GM12878 (cell line): ENCODE measurements around the gene RFFL. TPM values are rescaled to one million over a fixed set of nuclear protein-coding genes. Genes with fewer than 3 reads are reported as not detected.

Experiments
- BHLHE40 ChIP-seq, 2 experiments: fragments of 450-650 bp in 1 of 2; IDR thresholded peaks; 2 replicates each; pipeline ENCODE4 v1.6.1; 2011 to 2017; ENCODE audit warnings: low read depth in 2 of 2, borderline replicate concordance in 1 of 2, improper control_type of control experiment in 1 of 2, low read length in 1 of 2, mild to moderate bottlenecking in 1 of 2
- BMI1 ChIP-seq: fragments of 450-650 bp; IDR thresholded peaks from 2 replicates; pipeline ENCODE4 v1.6.1; 2016; ENCODE audit warnings: mild to moderate bottlenecking, moderate library complexity, borderline replicate concordance
- CBX5 ChIP-seq: sonication (generic); IDR thresholded peaks from 2 replicates; pipeline ENCODE4 v1.6.1; 2016; ENCODE audit warnings: low read depth, moderate library complexity, mild to moderate bottlenecking, inconsistent platforms
- CREB1 ChIP-seq: IDR thresholded peaks from 2 replicates; pipeline ENCODE4 v1.6.1; 2012; ENCODE audit warnings: low read depth, mild to moderate bottlenecking, inconsistent platforms
- EZH2 ChIP-seq: IDR thresholded peaks from 2 replicates; pipeline ENCODE4 v1.6.1; 2012; ENCODE audit warnings: low read depth, mild to moderate bottlenecking, control low read depth, inconsistent platforms, low read length, borderline replicate concordance; ENCODE audit not compliant: control insufficient read depth
- HDAC6 ChIP-seq: fragments of 200-600 bp; sonication (generic); IDR thresholded peaks from one replicate; pipeline ENCODE4 v1.8.0; 2017; ENCODE audit warnings: antibody characterized with exemption; ENCODE audit not compliant: unreplicated experiment
- IKZF1 ChIP-seq: fragments of 450-650 bp; conservative IDR thresholded peaks from 2 replicates; pipeline ENCODE4 v1.6.1; 2017; ENCODE audit warnings: antibody characterized with exemption, mild to moderate bottlenecking
- MTA2 ChIP-seq: fragments of 450-650 bp; IDR thresholded peaks from 2 replicates; pipeline ENCODE4 v1.6.1; 2016; ENCODE audit warnings: low read depth, mild to moderate bottlenecking, moderate library complexity
- POLR2AphosphoS2 ChIP-seq: IDR thresholded peaks from 2 replicates; pipeline ENCODE4 v1.6.1; 2011; ENCODE audit warnings: low read depth, mild to moderate bottlenecking, low read length, improper control_type of control experiment, moderate library complexity
- SIX5 ChIP-seq: IDR thresholded peaks from 2 replicates; pipeline ENCODE4 v1.6.1; 2011; ENCODE audit warnings: mild to moderate bottlenecking, low read depth, low read length, moderate library complexity; ENCODE audit not compliant: severe bottlenecking
- SMARCA5 ChIP-seq: fragments of 450-650 bp; IDR thresholded peaks from 2 replicates; pipeline ENCODE4 v1.6.1; 2017; ENCODE audit warnings: mild to moderate bottlenecking
- SREBF2 ChIP-seq: IDR thresholded peaks from 2 replicates; pipeline ENCODE4 v1.6.1; 2012; ENCODE audit warnings: mild to moderate bottlenecking, low read length
- SUPT20H ChIP-seq: IDR thresholded peaks from 2 replicates; pipeline ENCODE4 v1.6.1; 2011; ENCODE audit warnings: low read depth, mild to moderate bottlenecking, low read length, moderate library complexity, borderline replicate concordance; ENCODE audit not compliant: control insufficient read depth
- ZBED1 ChIP-seq: IDR thresholded peaks from 2 replicates; pipeline ENCODE4 v1.6.1; 2016; ENCODE audit warnings: borderline replicate concordance
- polyA plus RNA-seq, 11 experiments: library from polyadenylated mRNA; depleted of rRNA in 4 of 11; unstranded in 6 of 11; stranded (reverse) in 5 of 11; fragments of >200 nt; fragmentation: Nextera tagmentation in 4 of 11; fragmentation: Illumina TruSeq in 1 of 11; extraction: Ambion mirVana in 4 of 11; extraction: Trizol in 1 of 11; gene quantifications; 1 replicate in 1 of 11; 2 replicates in 10 of 11; pipeline versions ENCODE4 v1.2.1 to v1.2.3, GENCODE V29; 2011 to 2016; ENCODE audit warnings: inconsistent platforms in 2 of 11, missing spikeins in 2 of 11, low read depth in 1 of 11
- total RNA-seq, 4 experiments: library from RNA; depleted of rRNA in 3 of 4; stranded (reverse); fragments of >200 nt in 3 of 4; fragmentation: Illumina TruSeq in 1 of 4; extraction: Trizol in 1 of 4; gene quantifications; 2 replicates each; pipeline versions ENCODE4 v1.2.1 to v1.2.3, GENCODE V29; 2013 to 2021
- TF ChIP-seq, protein P1 (sequence below): fragments of 150-350 bp; IDR thresholded peaks from 2 replicates; pipeline ENCODE4 v1.6.1; 2016; ENCODE audit warnings: low read depth, low read length
- TF ChIP-seq, protein P2 (sequence below): fragments of 450-650 bp; formaldehyde crosslinking; IDR thresholded peaks from 2 replicates; pipeline ENCODE4 v1.4.0; 2022; ENCODE audit warnings: mild to moderate bottlenecking, moderate library complexity
- TF ChIP-seq, protein P3 (sequence below): IDR thresholded peaks from 2 replicates; pipeline ENCODE4 v1.6.1; 2012; ENCODE audit warnings: improper control_type of control experiment, low read depth, low read length; ENCODE audit not compliant: insufficient replicate concordance

RFFL gene
- total and polyA plus RNA-seq, 10 of the 15 experiments (the other 5 are each of a cell fraction or from before 2014, with no cell fraction given), result 4.7 to 56.1 (median 26.9) TPM

DNA sequence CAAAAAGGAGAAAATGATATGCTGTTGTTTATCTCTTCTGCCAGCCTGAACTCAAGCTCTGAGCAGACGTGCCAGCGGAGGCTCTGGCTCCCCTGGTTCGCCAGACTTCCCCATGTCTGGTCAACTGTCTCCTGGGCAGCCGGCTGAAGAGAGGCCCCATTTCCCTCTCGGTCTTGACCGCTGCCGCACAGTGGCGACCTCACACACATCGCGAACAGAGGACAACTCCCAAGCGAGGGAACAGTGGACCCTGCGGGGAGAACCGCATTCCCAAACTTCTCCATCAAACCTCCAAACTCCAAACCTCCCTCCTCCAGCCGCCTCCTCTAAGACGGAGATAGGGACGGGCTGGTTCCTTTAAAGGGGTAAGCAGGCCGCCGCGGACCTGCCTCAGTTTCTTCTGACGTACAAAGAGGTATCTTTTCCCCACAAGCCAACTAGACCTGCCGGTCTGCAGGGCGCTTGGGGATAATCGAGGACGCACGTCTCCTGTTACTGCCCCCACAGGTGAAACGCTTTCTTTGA, 24.9 kb upstream of the RFFL start (continued):
- TF ChIP-seq, protein P1, sequence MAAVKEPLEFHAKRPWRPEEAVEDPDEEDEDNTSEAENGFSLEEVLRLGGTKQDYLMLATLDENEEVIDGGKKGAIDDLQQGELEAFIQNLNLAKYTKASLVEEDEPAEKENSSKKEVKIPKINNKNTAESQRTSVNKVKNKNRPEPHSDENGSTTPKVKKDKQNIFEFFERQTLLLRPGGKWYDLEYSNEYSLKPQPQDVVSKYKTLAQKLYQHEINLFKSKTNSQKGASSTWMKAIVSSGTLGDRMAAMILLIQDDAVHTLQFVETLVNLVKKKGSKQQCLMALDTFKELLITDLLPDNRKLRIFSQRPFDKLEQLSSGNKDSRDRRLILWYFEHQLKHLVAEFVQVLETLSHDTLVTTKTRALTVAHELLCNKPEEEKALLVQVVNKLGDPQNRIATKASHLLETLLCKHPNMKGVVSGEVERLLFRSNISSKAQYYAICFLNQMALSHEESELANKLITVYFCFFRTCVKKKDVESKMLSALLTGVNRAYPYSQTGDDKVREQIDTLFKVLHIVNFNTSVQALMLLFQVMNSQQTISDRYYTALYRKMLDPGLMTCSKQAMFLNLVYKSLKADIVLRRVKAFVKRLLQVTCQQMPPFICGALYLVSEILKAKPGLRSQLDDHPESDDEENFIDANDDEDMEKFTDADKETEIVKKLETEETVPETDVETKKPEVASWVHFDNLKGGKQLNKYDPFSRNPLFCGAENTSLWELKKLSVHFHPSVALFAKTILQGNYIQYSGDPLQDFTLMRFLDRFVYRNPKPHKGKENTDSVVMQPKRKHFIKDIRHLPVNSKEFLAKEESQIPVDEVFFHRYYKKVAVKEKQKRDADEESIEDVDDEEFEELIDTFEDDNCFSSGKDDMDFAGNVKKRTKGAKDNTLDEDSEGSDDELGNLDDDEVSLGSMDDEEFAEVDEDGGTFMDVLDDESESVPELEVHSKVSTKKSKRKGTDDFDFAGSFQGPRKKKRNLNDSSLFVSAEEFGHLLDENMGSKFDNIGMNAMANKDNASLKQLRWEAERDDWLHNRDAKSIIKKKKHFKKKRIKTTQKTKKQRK, result no peak
- TF ChIP-seq SIX5, result no peak
- TF ChIP-seq BMI1, result no peak
- peak; percentile 86 for TF ChIP-seq IKZF1
- no peak; the same call in none of the 2 replicates for TF ChIP-seq POLR2AphosphoS2
- no peak for TF ChIP-seq SUPT20H
- no peak for TF ChIP-seq HDAC6
- 0 out of 4 replicates have a peak, but pooled peaks of 1 of the 2 experiments have one; percentile 31 for TF ChIP-seq BHLHE40 (IDR thresholded peaks at IDR 0.05; ENCODE audit: borderline replicate concordance in 1 of 2, low read depth in 2 of 2, low read length in 1 of 2)
- no peak for TF ChIP-seq EZH2
- TF ChIP-seq SREBF2, result no peak
- no peak; the same call in 1 of the 2 replicates for TF ChIP-seq ZBED1
- TF ChIP-seq, protein P2, sequence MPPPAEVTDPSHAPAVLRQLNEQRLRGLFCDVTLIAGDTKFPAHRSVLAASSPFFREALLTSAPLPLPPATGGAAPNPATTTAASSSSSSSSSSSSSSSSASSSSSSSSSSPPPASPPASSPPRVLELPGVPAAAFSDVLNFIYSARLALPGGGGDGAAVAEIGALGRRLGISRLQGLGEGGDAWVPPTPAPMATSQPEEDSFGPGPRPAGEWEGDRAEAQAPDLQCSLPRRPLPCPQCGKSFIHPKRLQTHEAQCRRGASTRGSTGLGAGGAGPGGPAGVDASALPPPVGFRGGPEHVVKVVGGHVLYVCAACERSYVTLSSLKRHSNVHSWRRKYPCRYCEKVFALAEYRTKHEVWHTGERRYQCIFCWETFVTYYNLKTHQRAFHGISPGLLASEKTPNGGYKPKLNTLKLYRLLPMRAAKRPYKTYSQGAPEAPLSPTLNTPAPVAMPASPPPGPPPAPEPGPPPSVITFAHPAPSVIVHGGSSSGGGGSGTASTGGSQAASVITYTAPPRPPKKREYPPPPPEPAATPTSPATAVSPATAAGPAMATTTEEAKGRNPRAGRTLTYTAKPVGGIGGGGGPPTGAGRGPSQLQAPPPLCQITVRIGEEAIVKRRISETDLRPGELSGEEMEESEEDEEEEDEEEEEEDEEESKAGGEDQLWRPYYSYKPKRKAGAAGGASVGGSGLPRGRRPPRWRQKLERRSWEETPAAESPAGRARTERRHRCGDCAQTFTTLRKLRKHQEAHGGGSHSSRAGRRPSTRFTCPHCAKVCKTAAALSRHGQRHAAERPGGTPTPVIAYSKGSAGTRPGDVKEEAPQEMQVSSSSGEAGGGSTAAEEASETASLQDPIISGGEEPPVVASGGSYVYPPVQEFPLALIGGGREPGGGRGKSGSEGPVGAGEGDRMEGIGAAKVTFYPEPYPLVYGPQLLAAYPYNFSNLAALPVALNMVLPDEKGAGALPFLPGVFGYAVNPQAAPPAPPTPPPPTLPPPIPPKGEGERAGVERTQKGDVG (CRISPR knock-in tag), result no peak
- TF ChIP-seq SMARCA5, result no peak
- TF ChIP-seq, protein P3, sequence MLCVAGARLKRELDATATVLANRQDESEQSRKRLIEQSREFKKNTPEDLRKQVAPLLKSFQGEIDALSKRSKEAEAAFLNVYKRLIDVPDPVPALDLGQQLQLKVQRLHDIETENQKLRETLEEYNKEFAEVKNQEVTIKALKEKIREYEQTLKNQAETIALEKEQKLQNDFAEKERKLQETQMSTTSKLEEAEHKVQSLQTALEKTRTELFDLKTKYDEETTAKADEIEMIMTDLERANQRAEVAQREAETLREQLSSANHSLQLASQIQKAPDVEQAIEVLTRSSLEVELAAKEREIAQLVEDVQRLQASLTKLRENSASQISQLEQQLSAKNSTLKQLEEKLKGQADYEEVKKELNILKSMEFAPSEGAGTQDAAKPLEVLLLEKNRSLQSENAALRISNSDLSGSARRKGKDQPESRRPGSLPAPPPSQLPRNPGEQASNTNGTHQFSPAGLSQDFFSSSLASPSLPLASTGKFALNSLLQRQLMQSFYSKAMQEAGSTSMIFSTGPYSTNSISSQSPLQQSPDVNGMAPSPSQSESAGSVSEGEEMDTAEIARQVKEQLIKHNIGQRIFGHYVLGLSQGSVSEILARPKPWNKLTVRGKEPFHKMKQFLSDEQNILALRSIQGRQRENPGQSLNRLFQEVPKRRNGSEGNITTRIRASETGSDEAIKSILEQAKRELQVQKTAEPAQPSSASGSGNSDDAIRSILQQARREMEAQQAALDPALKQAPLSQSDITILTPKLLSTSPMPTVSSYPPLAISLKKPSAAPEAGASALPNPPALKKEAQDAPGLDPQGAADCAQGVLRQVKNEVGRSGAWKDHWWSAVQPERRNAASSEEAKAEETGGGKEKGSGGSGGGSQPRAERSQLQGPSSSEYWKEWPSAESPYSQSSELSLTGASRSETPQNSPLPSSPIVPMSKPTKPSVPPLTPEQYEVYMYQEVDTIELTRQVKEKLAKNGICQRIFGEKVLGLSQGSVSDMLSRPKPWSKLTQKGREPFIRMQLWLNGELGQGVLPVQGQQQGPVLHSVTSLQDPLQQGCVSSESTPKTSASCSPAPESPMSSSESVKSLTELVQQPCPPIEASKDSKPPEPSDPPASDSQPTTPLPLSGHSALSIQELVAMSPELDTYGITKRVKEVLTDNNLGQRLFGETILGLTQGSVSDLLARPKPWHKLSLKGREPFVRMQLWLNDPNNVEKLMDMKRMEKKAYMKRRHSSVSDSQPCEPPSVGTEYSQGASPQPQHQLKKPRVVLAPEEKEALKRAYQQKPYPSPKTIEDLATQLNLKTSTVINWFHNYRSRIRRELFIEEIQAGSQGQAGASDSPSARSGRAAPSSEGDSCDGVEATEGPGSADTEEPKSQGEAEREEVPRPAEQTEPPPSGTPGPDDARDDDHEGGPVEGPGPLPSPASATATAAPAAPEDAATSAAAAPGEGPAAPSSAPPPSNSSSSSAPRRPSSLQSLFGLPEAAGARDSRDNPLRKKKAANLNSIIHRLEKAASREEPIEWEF, result no peak
- peak; percentile 60; the same call in 1 of the 2 replicates for TF ChIP-seq MTA2
- TF ChIP-seq CBX5, result no peak
- TF ChIP-seq CREB1, result no peak; the same call in 1 of the 2 replicates
